ENCODE results near the gene GZMM. TPM values are rescaled to one million over a fixed set of nuclear protein-coding genes. Genes with fewer than 3 reads are reported as not detected.

Gene GZMM
- total and polyA plus RNA-seq, 2 experiments from 2014 or later: 0.29 TPM; not detected in 1

- TF ChIP-seq ZNF462 (CRISPR knock-in tag; IDR thresholded peaks at IDR 0.05) (no peak), ZNF331 (CRISPR knock-in tag; IDR thresholded peaks at IDR 0.05; ENCODE audit: low read depth) (no peak)
Measured at GRCh38 chr19:542173-542866, 1.5 kb upstream of the GZMM start (continued).

- DNase-seq (ENCODE audit: low spot score) (no peak), ATAC-seq (no peak)
- Histone ChIP-seq H3K4me1 (ENCODE audit: insufficient read depth) (no peaks in the 10 kb centered on the region), H3K4me3 (no peak overlapping the region), H3K36me3 (ENCODE audit: insufficient read depth) (no peaks in the 10 kb centered on the region), H3K79me2 (replicated peaks; ENCODE audit: insufficient read depth) (no peaks in the 10 kb centered on the region), H4K20me1 (replicated peaks; ENCODE audit: insufficient read depth) (no peaks in the 10 kb centered on the region; the same call in none of the 2 replicates), H3F3A (replicated peaks; ENCODE audit: low read depth) (0 out of 2 replicates have a peak, but pooled peaks cover 9% of the 10 kb centered on the region), H3K27ac (ENCODE audit: low read depth) (no peak overlapping the region), H3K27me3 (ENCODE audit: insufficient read depth) (no peaks in the 10 kb centered on the region), H3K9me2 (ENCODE audit: insufficient read depth) (no peaks in the 10 kb centered on the region), H3K4me2 (no peak overlapping the region), H2AFZ (no peak overlapping the region)
- H3K27me3 Mint-ChIP-seq (ENCODE audit: insufficient read depth, low read depth, poor library complexity): peaks cover 7% of the 10 kb centered on the region
- H3K9me3 Mint-ChIP-seq: no peaks in the 10 kb centered on the region
- H3K27ac Mint-ChIP-seq: no peak overlapping the region
- peaks cover 3% of the 10 kb centered on the region; the same call in 1 of the 3 replicates for H3K4me1 Mint-ChIP-seq
- H3K36me3 Mint-ChIP-seq (ENCODE audit: low read depth): peaks cover 7% of the 10 kb centered on the region; the same call in 2 of the 3 replicates
- H3K4me3 Mint-ChIP-seq: no peak overlapping the region
- TF ChIP-seq EZH2 (IDR thresholded peaks at IDR 0.05; ENCODE audit: low read depth, unreplicated experiment) (no peak), CTCF (conservative IDR thresholded peaks at IDR 0.05; ENCODE audit: low read depth in 2 of 2) (no peak), ZNF462 (CRISPR knock-in tag; IDR thresholded peaks at IDR 0.05) (no peak), ETS1 (IDR thresholded peaks at IDR 0.05) (no peak)
Measured at GRCh38 chr19:547117-547516, 3.3 kb downstream of the GZMM start.

Data from GM23338 (cell line).